HCT116 (cell line): Measurements from ENCODE around the gene RFLNA. TPM values are rescaled to one million over a fixed set of nuclear protein-coding genes. Genes with fewer than 3 reads are reported as not detected.

ENCODE experiments used
- ATAC-seq: fragments of 200-7000 bp; cut with Tn5 transposase; 2 replicates; pipeline ENCODE4 v1.9.1; 2020; ENCODE audit warnings: mild to moderate bottlenecking, moderate library complexity
- BruUV-seq: library from RNA; stranded (reverse); fragments of 400-500 nt; replicated peaks from 2 replicates; lab custom pipeline; 2021; lab: Mats Ljungman, UMichigan
- CTCF ChIA-PET: fragments of 300-600 bp; sonication (Branson Sonifier 250); formaldehyde crosslinking; loops from one replicate; lab custom pipeline; 2021; ENCODE audit warnings: antibody characterized with exemption; lab: Charles Lee
- POLR2A ChIA-PET: fragments of 300-600, 350-600 bp; sonication (Branson Sonifier 250); formaldehyde crosslinking; loops from one replicate; lab custom pipeline; 2021; ENCODE audit warnings: antibody characterized with exemption; lab: Charles Lee
- RAD21 ChIA-PET, 2 experiments: fragments of 300-600 bp; sonication (Branson Sonifier 250); formaldehyde crosslinking; loops; one replicate each; lab custom pipeline; 2023; ENCODE audit warnings: low total read pairs in 2 of 2; ENCODE audit not compliant: uncharacterized antibody in 2 of 2, unreplicated experiment in 2 of 2, low non-redundant PET in 1 of 2; lab: Charles Lee
- DNase-seq: peaks from one replicate; pipeline ENCODE4 v3.0.0-alpha.2; 2010; ENCODE audit warnings: low read depth, low spot score
- H2AFZ ChIP-seq: fragments of 200-600 bp; shearing (Covaris generic), sonication (generic); 2 replicates; pipeline ENCODE4 v1.6.1; 2017; ENCODE audit warnings: low read depth, mixed run types, mixed read lengths, antibody characterized with exemption, low read length; ENCODE audit not compliant: poor library complexity, severe bottlenecking
- H3K27ac ChIP-seq: 2 replicates; pipeline ENCODE4 v1.5.1; 2012; ENCODE audit warnings: low read depth, low read length
- H3K27me3 ChIP-seq: fragments of 200-600 bp; sonication (generic); 2 replicates; pipeline ENCODE4 v1.6.1; 2016; ENCODE audit warnings: mixed run types, low read length, mixed read lengths; ENCODE audit not compliant: insufficient read depth
- H3K36me3 ChIP-seq, 2 experiments: fragments of 200-500 bp in 1 of 2; fragments of 200-600 bp in 1 of 2; sonication (Bioruptor generic) in 1 of 2; sonication (generic) in 1 of 2; 2 replicates each; pipeline versions ENCODE4 v1.5.1 to v1.6.1; 2014 to 2016; ENCODE audit warnings: low read length in 2 of 2, inconsistent platforms in 1 of 2, mixed read lengths in 1 of 2, mixed run types in 1 of 2; ENCODE audit not compliant: insufficient read depth in 2 of 2, control insufficient read depth in 1 of 2
- H3K4me1 ChIP-seq, 2 experiments: fragments of 200-600 bp in 1 of 2; sonication (generic) in 1 of 2; 2 replicates each; pipeline versions ENCODE4 v1.5.1 to v1.6.1; 2012 to 2017; ENCODE audit warnings: low read length in 2 of 2, inconsistent platforms in 1 of 2, mild to moderate bottlenecking in 1 of 2, mixed read lengths in 1 of 2, mixed run types in 1 of 2, moderate library complexity in 1 of 2; ENCODE audit not compliant: insufficient read depth in 2 of 2, control insufficient read depth in 1 of 2
- H3K4me2 ChIP-seq: fragments of 200-600 bp; sonication (generic); 2 replicates; pipeline ENCODE4 v1.6.1; 2017; ENCODE audit warnings: mixed run types, low read length, mixed read lengths
- H3K4me3 ChIP-seq, 2 experiments: fragments of 200-600 bp in 1 of 2; sonication (generic) in 1 of 2; replicated peaks in 1 of 2; 2 replicates each; pipeline ENCODE4 v1.5.1; 2011 to 2016; ENCODE audit warnings: low read length in 2 of 2, control low read depth in 1 of 2, low read depth in 1 of 2, mild to moderate bottlenecking in 1 of 2, mixed read lengths in 1 of 2, mixed run types in 1 of 2
- H3K79me2 ChIP-seq: fragments of 200-600 bp; sonication (generic); 2 replicates; pipeline ENCODE4 v1.6.1; 2017; ENCODE audit warnings: mild to moderate bottlenecking, mixed run types, low read length, moderate library complexity, mixed read lengths; ENCODE audit not compliant: insufficient read depth
- H3K9ac ChIP-seq: fragments of 200-600 bp; sonication (generic); 2 replicates; pipeline ENCODE4 v1.6.1; 2016; ENCODE audit warnings: low read length, mixed read lengths
- H3K9me2 ChIP-seq: fragments of 200-600 bp; sonication (generic), shearing (Covaris generic); 2 replicates; pipeline ENCODE4 v1.6.1; 2017; ENCODE audit warnings: mixed run types, mild to moderate bottlenecking, moderate library complexity; ENCODE audit not compliant: insufficient read depth
- H3K9me3 ChIP-seq, 2 experiments: fragments of 200-500 bp in 1 of 2; fragments of 200-600 bp in 1 of 2; sonication (Bioruptor generic) in 1 of 2; sonication (generic) in 1 of 2; 2 replicates each; pipeline ENCODE4 v1.6.1; 2014 to 2017; ENCODE audit warnings: low read length in 2 of 2, mixed read lengths in 2 of 2, inconsistent platforms in 1 of 2, low read depth in 1 of 2, mild to moderate bottlenecking in 1 of 2, mixed run types in 1 of 2, moderate library complexity in 1 of 2; ENCODE audit not compliant: control insufficient read depth in 1 of 2, insufficient read depth in 1 of 2
- H4K20me1 ChIP-seq: fragments of 200-600 bp; sonication (generic), shearing (Covaris generic); 2 replicates; pipeline ENCODE4 v1.6.1; 2017; ENCODE audit warnings: mixed run types, mild to moderate bottlenecking, moderate library complexity; ENCODE audit not compliant: insufficient read depth
- ATF3 ChIP-seq: IDR thresholded peaks from 2 replicates; pipeline ENCODE4 v1.6.1; 2012
- CBX3 ChIP-seq: IDR thresholded peaks from 2 replicates; pipeline ENCODE4 v1.6.1; 2012; ENCODE audit warnings: low read depth
- CTCF ChIP-seq, 3 experiments: fragments of 200-600 bp in 1 of 3; sonication (generic) in 1 of 3; IDR thresholded peaks in 2 of 3; conservative IDR thresholded peaks in 1 of 3; 2 replicates each; pipeline ENCODE4 v1.5.1; 2012 to 2017; ENCODE audit warnings: low read depth in 2 of 3, low read length in 2 of 3, antibody characterized with exemption in 1 of 3, borderline replicate concordance in 1 of 3, control low read depth in 1 of 3, mild to moderate bottlenecking in 1 of 3, mixed read lengths in 1 of 3, mixed run types in 1 of 3, moderate library complexity in 1 of 3; ENCODE audit not compliant: insufficient read depth in 1 of 3
- EGR1 ChIP-seq: IDR thresholded peaks from 2 replicates; pipeline ENCODE4 v1.6.1; 2012; ENCODE audit warnings: low read depth
- EZH2phosphoT487 ChIP-seq: fragments of 200-600 bp; IDR thresholded peaks from 2 replicates; pipeline ENCODE4 v1.6.1; 2018; ENCODE audit warnings: antibody characterized with exemption, borderline replicate concordance
- JUND ChIP-seq: IDR thresholded peaks from 2 replicates; pipeline ENCODE4 v1.6.1; 2012
- POLR2A ChIP-seq: IDR thresholded peaks from 2 replicates; pipeline ENCODE4 v1.7.0; 2011; ENCODE audit warnings: borderline replicate concordance; ENCODE audit not compliant: insufficient read depth, insufficient read length; ENCODE audit errors: extremely low read depth
- REST ChIP-seq: IDR thresholded peaks from 2 replicates; pipeline ENCODE4 v1.6.1; 2012; ENCODE audit warnings: low read depth
- SP1 ChIP-seq: IDR thresholded peaks from 2 replicates; pipeline ENCODE4 v1.6.1; 2012; ENCODE audit warnings: low read depth
- SRF ChIP-seq: IDR thresholded peaks from 2 replicates; pipeline ENCODE4 v1.6.1; 2012; ENCODE audit warnings: low read depth
- YY1 ChIP-seq: IDR thresholded peaks from 2 replicates; pipeline ENCODE4 v1.6.1; 2011; ENCODE audit warnings: low read length, low read depth, moderate library complexity, mild to moderate bottlenecking; ENCODE audit not compliant: insufficient replicate concordance; ENCODE audit errors: extremely low read depth
- intact Hi-C: fragments of 100-400 bp; cut with micrococcal nuclease; formaldehyde crosslinking; loops from 2 replicates; pipeline ENCODE4 v1.10.0; 2022
- total RNA-seq: library from RNA; stranded (reverse); gene quantifications from one replicate; pipeline ENCODE4 v1.2.1, GENCODE V29; 2021; ENCODE audit not compliant: unreplicated experiment

Gene RFLNA
- total RNA-seq, 1 experiment from 2014 or later: not detected

- intact Hi-C loops: no loop called here
Measured at GRCh38 chr12:124289634-124290600, 5.0 kb upstream of the RFLNA start.

More at GRCh38 chr12:124289634-124290600, 5.0 kb upstream of the RFLNA start:
- CTCF ChIA-PET: no interaction called here
- Histone ChIP-seq H4K20me1 (no peaks in the 10 kb centered on the region), H3K9ac (no peak overlapping the region), H3K79me2 (no peaks in the 10 kb centered on the region), H3K4me3 (no peak overlapping the region), H3K27me3 (no peaks in the 10 kb centered on the region), H3K4me2 (no peak overlapping the region), H3K9me2 (no peaks in the 10 kb centered on the region), H3K9me3 (peaks cover 0 to 2% of the 10 kb centered on the region in 2 experiments; a peak in 1 of 4 replicates), H3K27ac (no peak overlapping the region), H2AFZ (no peak overlapping the region), H3K4me1 (no peaks in the 10 kb centered on the region), H3K36me3 (no peaks in the 10 kb centered on the region)
- POLR2A ChIA-PET: no interaction called here
- no peak for DNase-seq
- TF ChIP-seq SP1 (no peak), EGR1 (no peak), SRF (no peak), CBX3 (no peak), EZH2phosphoT487 (no peak), YY1 (no peak), ATF3 (no peak), CTCF (IDR thresholded peaks at IDR 0.05 in 2 of 3, conservative IDR thresholded peaks at IDR 0.05 in 1 of 3; ENCODE audit: borderline replicate concordance in 1 of 3, insufficient read depth in 1 of 3, low read depth in 2 of 3, low read length in 2 of 3) (no peak), REST (no peak), JUND (no peak), POLR2A (no peak)
- RAD21 ChIA-PET: no interaction called here
- no TSS peak for BruUV-seq
- no peak for ATAC-seq
